ENCODE results near the gene CEBPA.

DNA sequence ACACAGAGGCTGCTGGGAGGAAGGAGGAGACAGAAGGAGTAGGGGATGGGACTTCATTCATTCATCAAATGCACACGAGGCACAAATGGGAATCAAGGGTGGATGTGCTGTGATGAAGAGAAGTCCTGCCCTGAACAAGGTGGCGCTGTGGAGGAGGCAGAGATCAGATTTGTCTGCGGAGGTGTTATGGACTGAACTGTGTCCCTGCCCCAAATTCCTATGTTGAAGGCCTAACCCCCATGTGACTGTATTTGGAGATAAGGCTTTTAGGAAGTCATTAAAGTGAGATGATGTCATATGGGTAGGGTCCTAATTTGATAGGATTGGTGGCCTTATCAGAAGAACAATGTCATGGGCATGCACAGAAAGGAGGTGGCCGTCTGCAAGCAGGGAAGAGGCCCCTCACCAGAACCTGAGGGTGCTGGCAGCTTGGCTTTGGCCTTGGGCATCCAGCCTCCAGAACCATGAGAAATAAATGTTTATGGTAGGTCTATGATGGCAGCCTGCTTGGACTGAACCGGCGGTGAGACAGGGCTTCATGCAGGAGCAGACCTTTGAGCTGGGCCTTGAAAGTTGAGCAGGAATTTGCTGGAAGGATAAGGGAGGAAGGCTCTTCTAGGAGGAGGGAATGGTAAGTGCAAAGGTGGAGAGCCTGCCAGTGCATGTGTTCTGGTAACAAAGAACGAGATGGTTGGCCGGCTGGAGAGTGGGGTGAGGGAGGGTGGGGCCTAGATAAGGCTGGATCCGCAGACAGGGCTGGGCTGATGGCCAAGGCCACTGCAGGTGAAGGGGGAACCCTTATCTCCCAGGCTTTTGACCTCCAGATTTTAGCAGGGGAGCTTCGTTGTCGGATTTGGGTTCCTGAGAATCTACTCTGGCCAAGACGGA lies 2.7 kb upstream of the CEBPA start:
- TF ChIP-seq, protein P1, sequence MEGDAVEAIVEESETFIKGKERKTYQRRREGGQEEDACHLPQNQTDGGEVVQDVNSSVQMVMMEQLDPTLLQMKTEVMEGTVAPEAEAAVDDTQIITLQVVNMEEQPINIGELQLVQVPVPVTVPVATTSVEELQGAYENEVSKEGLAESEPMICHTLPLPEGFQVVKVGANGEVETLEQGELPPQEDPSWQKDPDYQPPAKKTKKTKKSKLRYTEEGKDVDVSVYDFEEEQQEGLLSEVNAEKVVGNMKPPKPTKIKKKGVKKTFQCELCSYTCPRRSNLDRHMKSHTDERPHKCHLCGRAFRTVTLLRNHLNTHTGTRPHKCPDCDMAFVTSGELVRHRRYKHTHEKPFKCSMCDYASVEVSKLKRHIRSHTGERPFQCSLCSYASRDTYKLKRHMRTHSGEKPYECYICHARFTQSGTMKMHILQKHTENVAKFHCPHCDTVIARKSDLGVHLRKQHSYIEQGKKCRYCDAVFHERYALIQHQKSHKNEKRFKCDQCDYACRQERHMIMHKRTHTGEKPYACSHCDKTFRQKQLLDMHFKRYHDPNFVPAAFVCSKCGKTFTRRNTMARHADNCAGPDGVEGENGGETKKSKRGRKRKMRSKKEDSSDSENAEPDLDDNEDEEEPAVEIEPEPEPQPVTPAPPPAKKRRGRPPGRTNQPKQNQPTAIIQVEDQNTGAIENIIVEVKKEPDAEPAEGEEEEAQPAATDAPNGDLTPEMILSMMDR (IDR thresholded peaks at IDR 0.05): no peak
- TF ChIP-seq EP300 (IDR thresholded peaks at IDR 0.05): no peak
- no peak for TF ChIP-seq POLR2A (IDR thresholded peaks at IDR 0.05)

All from ovary (tissue), 3 donors.